HCT116 (cell line): ENCODE measurements around the gene TMEM101.

Experiments
- CEBPB ChIP-seq: IDR thresholded peaks from 2 replicates; pipeline ENCODE4 v1.6.1; 2012; ENCODE audit warnings: low read depth
- EZH2 ChIP-seq: fragments of 200-600 bp; sonication (generic); IDR thresholded peaks from 2 replicates; pipeline ENCODE4 v1.6.1; 2017; ENCODE audit warnings: antibody characterized with exemption, mixed run types
- EZH2phosphoT487 ChIP-seq: fragments of 200-600 bp; IDR thresholded peaks from 2 replicates; pipeline ENCODE4 v1.6.1; 2018; ENCODE audit warnings: antibody characterized with exemption, borderline replicate concordance
- FOSL1 ChIP-seq: IDR thresholded peaks from 2 replicates; pipeline ENCODE4 v1.6.1; 2012; ENCODE audit warnings: low read depth
- MAX ChIP-seq: IDR thresholded peaks from 2 replicates; pipeline ENCODE4 v1.6.1; 2012
- POLR2A ChIP-seq: IDR thresholded peaks from 2 replicates; pipeline ENCODE4 v1.7.0; 2011; ENCODE audit warnings: borderline replicate concordance; ENCODE audit not compliant: insufficient read depth, insufficient read length; ENCODE audit errors: extremely low read depth
- POLR2AphosphoS5 ChIP-seq: IDR thresholded peaks from 2 replicates; pipeline ENCODE4 v1.6.1; 2011; ENCODE audit warnings: mild to moderate bottlenecking, low read depth, low read length, moderate library complexity
- RAD21 ChIP-seq: IDR thresholded peaks from 2 replicates; pipeline ENCODE4 v1.6.1; 2012; ENCODE audit warnings: low read depth, mild to moderate bottlenecking
- SP1 ChIP-seq: IDR thresholded peaks from 2 replicates; pipeline ENCODE4 v1.6.1; 2012; ENCODE audit warnings: low read depth
- SRF ChIP-seq: IDR thresholded peaks from 2 replicates; pipeline ENCODE4 v1.6.1; 2012; ENCODE audit warnings: low read depth
- YY1 ChIP-seq: IDR thresholded peaks from 2 replicates; pipeline ENCODE4 v1.6.1; 2011; ENCODE audit warnings: low read length, low read depth, moderate library complexity, mild to moderate bottlenecking; ENCODE audit not compliant: insufficient replicate concordance; ENCODE audit errors: extremely low read depth
- ZNF274 ChIP-seq: fragments of 200-500 bp; sonication (Bioruptor generic); IDR thresholded peaks from 2 replicates; pipeline ENCODE4 v1.6.1; 2014; ENCODE audit warnings: mild to moderate bottlenecking, low read depth, low read length, inconsistent platforms
- TF ChIP-seq, protein P1 (sequence below), 3 experiments: fragments of 200-600 bp in 1 of 3; sonication (generic) in 1 of 3; IDR thresholded peaks in 2 of 3; conservative IDR thresholded peaks in 1 of 3; 2 replicates each; pipeline ENCODE4 v1.5.1; 2012 to 2017; ENCODE audit warnings: low read depth in 2 of 3, low read length in 2 of 3, antibody characterized with exemption in 1 of 3, borderline replicate concordance in 1 of 3, control low read depth in 1 of 3, mild to moderate bottlenecking in 1 of 3, mixed read lengths in 1 of 3, mixed run types in 1 of 3, moderate library complexity in 1 of 3; ENCODE audit not compliant: insufficient read depth in 1 of 3
- TF ChIP-seq, protein P2 (sequence below): IDR thresholded peaks from 2 replicates; pipeline ENCODE4 v1.6.1; 2012; ENCODE audit warnings: low read depth

GRCh38 chr17:43974382-43975266, 40.1 kb downstream of the TMEM101 start:
- TF ChIP-seq CEBPB (no peak), SRF (no peak), POLR2AphosphoS5 (no peak), YY1 (no peak), MAX (no peak), POLR2A (no peak), EZH2 (no peak), ZNF274 (no peak), RAD21 (no peak), SP1 (no peak), FOSL1 (no peak), EZH2phosphoT487 (no peak)
- TF ChIP-seq, protein P1, sequence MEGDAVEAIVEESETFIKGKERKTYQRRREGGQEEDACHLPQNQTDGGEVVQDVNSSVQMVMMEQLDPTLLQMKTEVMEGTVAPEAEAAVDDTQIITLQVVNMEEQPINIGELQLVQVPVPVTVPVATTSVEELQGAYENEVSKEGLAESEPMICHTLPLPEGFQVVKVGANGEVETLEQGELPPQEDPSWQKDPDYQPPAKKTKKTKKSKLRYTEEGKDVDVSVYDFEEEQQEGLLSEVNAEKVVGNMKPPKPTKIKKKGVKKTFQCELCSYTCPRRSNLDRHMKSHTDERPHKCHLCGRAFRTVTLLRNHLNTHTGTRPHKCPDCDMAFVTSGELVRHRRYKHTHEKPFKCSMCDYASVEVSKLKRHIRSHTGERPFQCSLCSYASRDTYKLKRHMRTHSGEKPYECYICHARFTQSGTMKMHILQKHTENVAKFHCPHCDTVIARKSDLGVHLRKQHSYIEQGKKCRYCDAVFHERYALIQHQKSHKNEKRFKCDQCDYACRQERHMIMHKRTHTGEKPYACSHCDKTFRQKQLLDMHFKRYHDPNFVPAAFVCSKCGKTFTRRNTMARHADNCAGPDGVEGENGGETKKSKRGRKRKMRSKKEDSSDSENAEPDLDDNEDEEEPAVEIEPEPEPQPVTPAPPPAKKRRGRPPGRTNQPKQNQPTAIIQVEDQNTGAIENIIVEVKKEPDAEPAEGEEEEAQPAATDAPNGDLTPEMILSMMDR (IDR thresholded peaks at IDR 0.05 in 2 of 3, conservative IDR thresholded peaks at IDR 0.05 in 1 of 3; ENCODE audit: borderline replicate concordance in 1 of 3, insufficient read depth in 1 of 3, low read depth in 2 of 3, low read length in 2 of 3): no peak
- TF ChIP-seq, protein P2, sequence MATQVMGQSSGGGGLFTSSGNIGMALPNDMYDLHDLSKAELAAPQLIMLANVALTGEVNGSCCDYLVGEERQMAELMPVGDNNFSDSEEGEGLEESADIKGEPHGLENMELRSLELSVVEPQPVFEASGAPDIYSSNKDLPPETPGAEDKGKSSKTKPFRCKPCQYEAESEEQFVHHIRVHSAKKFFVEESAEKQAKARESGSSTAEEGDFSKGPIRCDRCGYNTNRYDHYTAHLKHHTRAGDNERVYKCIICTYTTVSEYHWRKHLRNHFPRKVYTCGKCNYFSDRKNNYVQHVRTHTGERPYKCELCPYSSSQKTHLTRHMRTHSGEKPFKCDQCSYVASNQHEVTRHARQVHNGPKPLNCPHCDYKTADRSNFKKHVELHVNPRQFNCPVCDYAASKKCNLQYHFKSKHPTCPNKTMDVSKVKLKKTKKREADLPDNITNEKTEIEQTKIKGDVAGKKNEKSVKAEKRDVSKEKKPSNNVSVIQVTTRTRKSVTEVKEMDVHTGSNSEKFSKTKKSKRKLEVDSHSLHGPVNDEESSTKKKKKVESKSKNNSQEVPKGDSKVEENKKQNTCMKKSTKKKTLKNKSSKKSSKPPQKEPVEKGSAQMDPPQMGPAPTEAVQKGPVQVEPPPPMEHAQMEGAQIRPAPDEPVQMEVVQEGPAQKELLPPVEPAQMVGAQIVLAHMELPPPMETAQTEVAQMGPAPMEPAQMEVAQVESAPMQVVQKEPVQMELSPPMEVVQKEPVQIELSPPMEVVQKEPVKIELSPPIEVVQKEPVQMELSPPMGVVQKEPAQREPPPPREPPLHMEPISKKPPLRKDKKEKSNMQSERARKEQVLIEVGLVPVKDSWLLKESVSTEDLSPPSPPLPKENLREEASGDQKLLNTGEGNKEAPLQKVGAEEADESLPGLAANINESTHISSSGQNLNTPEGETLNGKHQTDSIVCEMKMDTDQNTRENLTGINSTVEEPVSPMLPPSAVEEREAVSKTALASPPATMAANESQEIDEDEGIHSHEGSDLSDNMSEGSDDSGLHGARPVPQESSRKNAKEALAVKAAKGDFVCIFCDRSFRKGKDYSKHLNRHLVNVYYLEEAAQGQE: no peak
